ENCODE results near the gene MTFR1L.

- TF ChIP-seq GATA3 (IDR thresholded peaks at IDR 0.05; ENCODE audit: low read depth, low read length) (no peak), GATA2 (IDR thresholded peaks at IDR 0.05; ENCODE audit: low read depth, low read length) (no peak)
These were observed 56.9 kb downstream of the MTFR1L start for GRCh38 chr1:25876693-25877077.

All from SH-SY5Y (cell line).